ENCODE data around the gene HS3ST6.
"Not testable (repeated sequence)": the region's sequence is repeated elsewhere in the genome, so short reads cannot be mapped to it uniquely, and the experiment has no call there.

Gene HS3ST6

DNA sequence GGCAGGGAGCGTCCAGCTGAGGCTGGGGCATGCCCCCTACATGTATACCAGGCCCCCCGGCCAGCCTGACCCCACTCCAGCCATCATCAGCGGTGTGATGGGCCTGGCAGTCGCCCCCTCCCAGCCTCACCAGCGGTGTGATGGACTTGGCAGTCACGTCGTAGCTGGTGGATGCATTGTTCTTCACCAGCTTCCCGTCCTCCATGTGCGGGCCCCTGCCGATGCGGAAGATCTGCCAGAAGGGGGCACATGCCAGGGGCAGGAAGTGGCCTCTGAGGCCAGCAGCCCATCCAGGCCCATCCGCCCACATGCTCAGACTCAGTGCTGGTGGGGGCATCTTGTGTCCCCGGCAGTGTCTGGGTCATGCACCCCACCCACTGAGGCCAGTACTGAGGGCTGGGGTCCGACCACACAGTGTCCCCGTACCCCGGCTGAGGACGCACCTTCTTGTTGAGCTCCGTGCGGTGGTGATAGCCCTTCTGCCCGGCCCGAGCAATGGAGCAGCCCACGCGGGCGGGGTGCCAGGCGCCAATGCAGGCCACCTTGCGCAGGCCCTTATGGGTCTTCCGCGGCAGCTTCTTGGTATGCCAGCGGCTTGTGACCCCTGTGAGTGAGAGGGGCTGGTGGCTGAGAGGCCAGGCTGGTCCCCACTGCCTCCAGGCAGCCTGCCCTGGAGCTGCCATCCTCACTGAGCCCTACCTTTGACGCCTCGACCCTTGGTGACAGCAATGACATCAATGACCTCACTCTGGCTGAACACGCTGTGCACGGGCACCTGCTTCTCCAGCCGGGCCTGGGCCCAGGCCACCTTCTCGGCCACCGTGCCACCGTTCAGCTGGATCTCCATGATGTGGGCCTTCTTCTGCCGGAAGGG, 28.5 kb upstream of the HS3ST6 start:
- DNase-seq: no peak

DNA sequence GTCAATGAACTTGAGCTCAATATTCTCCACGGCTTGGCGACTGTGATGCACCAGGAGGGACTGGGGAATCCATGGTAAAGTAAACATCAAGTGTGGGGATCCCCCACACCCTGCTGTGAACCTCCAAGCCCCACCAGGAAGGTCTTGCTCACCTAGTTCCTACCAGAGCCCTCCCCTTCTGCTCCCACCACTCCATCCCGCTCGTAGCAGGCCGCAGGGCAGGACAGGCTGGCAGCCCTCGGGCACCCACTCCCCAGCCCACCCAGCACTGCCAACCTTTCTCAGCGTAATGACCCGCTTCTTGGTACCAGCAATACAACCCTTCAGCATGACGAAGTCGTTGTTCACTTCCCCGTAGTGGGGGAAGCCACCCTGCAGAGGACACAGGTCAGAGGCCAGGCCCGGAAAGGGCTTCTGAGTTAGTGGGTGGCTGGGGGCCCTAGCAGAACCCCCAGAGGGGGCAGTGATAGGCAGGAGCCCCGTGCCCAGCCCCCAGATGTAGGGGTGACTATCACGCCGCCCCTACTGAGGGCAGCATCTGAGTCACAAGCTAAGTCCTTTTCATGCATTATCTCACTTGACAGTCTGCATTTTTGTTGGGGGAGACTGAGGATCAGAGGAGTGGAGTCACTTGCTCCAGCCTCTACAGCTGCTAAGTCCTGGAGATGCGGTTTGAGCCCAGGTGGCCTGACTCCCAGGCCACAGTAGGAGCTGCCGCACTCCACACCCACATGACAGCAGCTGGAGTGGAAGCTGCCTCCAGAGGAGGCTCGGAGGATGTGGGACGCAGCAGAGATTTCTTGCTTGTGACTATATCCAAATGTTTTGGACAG, 27.6 kb upstream of the HS3ST6 start:
- DNase-seq: no peak

DNA sequence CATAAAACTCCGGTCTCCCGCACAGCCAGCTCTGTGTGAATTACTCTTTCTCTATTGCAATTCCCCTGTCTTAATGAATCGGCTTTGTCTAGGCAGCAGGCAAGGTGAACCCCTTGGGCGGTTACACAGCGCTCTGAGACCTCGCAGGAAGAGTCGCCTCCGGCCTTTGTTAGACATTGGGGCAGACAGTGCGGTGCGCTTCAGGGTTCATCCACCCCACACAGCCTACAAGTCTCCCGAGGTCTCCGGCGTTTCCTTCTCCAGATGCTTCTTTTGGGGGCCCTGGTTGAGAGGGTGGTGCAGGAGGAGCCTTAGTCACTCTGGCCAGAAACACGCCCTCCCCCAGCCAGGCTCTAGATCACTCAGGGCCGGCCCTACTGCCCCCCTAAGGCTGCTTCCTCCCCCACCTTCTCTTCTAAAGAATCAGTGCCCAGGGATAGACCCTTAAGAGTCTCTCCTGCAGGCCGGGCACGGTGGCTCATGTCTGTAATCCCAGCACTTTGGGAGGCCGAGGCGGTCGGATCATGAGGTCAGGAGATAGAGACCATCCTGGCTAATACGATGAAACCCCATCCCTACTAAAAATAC, 26.5 kb upstream of the HS3ST6 start:
- DNase-seq: no peak

DNA sequence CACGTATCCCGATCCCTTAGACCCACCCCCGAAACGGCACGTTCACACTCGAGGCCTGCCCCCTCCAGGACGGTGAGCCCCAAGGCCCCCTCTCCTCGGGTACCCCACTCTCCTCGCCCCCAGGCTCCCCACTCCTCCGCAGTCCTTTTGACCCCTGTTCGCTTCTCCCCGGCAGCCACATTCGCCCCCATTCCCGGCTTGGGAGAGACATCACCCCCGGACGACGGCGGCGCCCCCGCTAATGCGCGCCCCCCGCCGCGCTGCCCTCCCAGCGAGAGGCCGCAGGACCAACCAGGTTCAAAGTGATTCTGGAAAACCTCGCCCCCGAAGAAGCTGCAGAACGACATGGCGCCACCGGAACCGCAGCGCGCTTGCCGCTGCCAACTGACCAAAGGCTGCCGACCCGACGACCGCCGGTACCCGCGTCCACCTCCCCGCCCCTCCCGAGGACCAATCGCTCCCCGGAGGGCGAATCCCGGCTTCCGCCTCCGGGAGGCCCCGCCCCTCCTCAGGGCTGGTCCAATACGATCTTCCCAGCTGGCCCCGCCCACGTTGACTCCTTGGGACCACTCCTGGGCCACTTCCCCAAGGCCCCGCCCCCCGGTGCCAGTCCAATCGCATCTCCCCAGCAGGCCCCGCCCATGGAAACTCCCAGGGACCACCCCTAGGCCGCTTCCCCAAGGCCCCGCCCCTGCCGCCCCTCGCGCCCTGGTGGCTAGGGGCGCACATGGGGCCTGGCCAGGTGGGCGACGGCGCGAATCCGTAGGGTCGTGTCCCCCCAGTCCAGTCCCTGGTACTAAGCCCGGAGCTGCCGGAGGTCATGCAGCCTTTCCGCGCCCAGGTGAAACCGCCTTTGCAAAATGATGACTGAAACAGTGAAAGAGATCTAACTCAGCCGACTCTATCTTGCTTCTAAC, 24.9 kb upstream of the HS3ST6 start, which contains the start of gene MSRB1:
Gene MSRB1, minus strand, starts transcription at position 390 of the 917 bp plus-strand sequence. Its CDS starts 43 bp downstream, at position 347.
- DNase-seq: peak; percentile 98

DNA sequence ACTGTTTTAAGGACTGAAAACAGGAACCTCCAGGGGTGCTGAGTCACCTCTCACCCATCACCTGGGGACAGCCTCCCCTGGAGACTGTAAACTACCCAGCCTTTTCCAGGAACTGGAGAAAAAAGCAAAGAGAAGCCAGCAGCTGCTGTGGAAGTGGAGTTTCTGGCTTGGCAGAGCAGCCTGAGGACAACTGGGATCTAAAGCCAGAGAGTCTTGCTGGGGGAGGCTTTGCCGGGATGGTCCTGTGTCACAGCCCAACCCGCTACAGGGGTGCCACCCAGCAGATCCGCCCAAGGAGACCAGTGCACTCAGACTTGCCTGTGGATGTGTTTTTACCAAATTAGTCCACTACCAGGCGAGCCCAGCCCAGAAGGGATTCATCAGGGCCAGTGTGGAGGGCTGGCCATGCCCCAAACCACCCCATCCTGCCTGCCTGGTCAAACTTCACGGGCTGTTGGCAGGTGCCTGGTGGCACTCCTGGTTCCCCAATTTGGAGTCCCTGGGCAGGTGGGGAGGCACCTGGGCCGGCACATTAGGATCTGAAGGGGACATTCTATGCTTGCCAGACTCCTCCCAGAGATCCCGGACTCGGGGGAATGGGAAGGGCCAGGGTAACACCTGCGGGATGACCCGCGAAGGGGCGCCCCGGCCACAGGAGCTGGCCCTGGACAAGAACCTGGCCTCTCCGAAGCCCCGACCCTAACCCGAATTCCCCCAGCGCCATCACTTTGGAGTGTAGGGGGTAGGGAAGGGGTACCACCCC, 24.0 kb upstream of the HS3ST6 start:
- no peak for DNase-seq

DNA sequence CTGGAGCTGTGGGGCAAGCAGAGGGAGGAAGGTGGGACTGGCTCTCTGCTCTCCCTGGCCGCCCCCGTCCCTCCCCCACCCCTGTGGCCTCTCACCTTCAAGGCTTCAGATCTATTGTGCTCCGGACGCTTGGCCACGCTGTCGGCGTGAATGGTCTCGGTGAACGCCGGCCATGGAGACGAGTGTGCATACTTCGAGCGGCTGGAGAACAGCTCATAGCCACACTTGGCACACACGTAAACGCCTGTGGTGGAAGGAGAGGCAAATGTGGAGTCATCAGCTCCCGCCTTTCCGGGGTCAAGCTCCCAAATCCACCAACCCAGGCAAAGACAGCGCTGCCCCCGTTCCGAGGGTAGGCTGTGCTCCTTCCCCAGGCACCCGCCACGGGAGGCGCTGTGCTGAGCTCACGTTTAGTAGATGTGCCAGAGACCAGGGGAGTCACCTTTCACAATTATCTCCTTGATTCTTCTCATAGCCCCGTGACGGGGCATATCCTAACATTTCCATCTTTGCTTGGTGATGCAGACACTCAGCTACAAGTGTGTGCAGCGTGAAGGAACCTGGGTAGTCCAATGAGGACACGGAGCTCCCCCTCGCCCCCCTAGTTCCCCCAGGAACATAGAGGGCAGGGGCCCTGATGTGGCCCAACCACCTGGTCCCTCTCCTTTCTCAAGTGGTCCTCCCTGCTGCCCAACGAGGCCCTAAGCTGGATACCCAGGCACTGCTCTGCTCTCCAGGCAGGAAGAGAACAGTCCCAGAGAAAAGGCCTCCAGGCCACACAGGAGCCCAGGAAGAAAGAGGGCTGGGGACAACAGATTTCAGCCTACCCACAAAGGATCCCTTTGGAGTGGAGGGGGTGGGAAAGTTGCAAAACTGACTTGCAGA, 23.2 kb upstream of the HS3ST6 start:
- no peak for DNase-seq

DNA sequence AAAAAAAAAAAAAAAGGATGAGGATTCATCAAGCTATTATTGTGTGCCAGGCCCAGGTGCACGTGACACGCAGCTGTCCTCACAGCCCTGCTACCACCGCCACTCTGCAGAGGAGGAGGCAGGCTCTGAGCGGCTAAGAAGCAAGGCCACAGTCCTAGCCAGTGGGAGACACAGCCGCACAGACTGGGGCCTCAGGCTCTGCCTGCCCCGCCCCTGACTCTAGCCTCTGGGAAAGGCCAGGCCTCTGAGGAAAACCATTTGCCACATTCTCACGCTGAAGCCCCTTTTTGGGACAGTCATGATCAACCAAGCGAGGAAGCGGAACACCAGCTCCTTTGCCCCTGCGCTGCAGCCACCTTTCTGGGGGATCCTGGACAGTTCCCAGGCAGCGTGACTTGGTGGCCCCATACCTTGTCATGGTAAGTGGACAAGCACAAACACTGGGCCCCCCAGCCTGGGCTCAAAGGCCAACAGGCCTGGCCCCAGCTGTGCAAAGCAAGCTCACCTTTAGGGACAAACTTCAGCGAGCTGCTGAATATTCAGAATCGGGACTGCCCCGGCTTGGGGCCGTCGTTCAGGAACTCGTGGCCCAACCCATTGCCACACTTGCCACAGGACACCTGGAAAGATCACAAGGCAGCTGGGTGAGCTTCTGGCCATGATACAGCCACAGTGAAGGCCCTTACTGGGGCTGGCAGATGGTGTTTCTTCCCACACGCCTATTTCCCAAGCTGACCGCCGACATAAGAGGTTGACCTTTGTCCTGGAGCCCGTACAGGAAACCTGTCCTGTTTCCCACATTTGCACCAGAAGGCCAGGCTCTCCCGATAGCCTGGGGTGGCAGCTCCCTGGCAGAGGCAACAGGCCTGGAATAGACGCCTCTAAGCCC, 22.3 kb upstream of the HS3ST6 start:
- DNase-seq: no peak

DNA sequence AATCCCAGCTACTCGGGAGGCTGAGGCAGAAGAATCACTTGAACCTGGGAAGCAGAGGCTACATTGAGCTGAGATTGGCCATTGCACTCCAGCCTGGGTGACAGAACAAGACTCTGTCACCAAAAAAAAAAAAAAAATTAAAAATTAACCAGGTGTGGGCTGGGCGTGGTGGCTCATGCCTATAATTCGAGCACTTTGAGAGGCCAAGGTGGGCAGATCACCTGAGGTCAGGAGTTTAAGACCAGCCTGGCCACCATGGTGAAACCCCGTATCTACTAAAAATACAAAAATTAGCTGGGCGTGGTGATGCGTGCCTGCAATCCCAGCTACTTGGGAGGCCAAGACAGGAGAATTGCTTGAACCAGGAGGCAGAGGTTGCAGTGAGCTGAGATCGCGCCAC, 21.6 kb upstream of the HS3ST6 start:
- DNase-seq: not testable (repeated sequence)

DNA sequence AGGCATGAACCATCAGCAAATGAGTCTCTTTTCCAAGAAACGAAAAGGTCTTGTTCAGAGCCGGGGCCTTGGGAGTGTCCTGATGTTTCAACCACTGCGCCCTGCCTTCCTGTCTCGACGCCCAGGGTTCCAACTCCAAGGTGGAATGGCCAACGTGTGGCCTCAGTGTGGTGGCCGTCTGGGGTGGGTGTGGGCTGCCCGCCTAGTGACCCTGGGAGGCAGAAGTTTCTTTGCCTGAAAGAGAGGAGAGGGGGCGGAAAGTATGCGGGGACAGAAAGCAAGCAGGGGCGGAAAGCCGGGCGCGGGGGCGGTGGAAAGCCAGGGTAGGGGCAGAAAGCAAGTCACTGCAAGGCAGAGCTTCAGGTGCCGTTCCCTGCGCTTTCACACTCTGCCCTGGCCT, 20.7 kb upstream of the HS3ST6 start:
- no peak for DNase-seq

DNA sequence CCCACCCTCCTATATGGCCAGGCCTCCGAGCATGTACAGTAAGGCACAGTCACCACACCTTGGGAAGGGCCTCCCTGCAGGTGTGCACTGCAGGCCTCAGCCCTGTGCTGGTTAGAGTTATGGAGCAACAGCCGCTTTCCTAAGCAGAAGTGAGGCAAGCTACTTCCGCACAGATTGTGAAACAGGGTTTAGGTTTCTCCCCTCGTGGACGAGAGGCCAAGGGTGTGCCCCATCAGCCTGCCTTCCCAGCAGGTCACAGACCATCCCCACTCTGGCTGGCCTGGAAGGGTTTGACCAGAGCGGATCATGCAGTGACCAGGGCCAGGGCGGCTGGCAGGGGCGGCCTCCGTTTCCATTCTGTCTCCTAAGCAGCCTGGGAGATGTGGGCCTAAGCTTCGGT, 20.1 kb upstream of the HS3ST6 start:
- DNase-seq: no peak

DNA sequence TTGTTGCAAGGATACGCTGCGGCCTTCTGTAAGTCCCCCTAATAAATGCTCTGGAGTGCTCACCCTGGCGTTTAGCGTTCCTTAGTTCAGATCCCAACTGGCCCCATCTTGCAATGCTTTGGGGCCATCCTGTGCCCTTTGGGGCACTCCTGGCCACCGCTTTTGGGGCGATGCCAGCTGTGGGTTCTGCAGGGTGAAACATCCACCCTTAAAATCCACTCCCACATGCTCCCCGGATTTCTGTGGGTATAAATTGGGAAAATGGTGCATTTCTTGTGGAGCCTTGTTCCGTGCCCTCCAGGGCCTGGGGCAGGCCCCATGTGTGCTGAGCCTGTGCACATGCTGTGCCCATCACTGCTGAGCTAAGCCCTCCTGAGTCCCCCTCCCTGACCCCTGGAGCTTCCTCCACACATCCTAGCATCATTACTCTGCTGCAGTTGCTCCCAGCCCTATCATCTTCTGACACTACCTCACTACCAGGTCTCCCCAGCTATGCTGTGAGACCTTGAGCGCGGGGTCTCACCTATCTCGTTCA, 18.8 kb upstream of the HS3ST6 start:
- DNase-seq: no peak

DNA sequence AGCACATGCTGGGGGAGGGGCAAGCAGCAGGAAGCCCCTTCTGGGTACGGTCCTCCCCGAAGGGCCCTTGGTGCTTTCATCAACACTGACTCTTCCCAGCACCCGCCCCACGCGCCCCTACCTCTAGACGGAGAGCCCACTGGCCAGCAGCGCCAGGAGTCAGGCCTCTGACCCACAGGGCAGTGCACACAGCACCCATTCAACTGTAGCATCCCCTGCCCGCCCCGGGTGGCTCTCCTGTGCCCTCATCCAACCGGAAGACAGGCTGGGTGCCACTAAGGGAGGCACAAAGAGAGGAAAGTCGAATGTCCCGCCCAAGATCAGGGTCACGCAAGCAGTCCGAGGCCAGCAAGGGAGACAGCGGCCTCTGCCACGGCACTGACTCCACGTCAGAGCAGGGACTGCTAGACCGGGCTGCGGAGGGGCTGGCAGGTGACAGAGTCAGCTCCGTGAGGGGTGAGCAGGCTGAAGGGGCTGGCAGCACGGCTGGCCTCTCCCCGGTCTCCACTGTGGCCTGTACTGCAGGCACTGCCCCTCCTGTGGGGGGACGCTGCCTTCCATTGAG, 15.0 kb upstream of the HS3ST6 start:
- DNase-seq: no peak

DNA sequence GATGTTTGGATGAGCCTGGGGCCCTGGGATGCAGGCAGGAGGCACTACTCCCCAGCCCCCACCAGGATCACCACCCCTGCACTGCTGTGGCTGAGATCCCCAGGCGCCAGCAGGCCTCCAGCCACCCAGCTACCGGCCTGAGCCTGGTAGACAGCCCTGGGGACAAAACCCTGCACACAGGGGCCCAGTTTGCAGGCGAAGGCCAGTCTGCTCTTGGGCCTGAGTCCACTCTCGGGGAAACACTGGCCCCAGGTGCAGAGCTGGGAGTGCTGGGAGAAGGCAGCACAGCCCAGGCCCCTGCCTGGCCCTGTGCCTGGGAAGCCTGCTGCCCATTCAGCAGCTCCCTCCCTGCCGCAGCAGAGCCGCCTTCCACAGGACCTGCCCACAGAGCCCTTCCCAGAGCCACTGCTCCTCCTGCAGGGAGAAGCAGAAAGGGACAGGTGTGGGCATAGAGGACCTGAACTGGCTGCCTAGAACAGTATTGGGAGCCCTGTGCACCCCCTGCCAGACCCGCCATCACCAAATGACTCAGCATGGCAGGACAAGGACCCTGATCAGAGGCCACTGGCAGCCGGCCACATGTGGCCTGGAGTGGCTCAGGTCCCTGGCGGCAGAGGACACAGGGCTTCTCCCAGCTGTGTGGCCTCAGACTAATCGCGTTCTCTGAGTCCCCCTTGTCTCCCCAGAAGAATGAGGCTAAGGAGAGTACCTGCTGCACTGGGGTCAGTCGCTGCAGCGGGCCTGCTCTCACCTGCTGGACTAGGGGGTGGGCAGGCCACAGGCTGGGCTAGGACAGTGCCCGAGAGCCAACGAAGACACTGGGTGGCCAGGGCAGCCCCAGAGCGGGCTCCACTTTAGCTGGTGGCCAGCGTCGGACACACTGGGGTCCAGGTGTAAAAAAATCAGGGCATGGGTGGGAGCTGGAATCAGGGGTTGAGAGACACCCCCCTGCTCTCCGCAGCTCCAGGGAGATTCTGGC, 14.1 kb upstream of the HS3ST6 start:
- DNase-seq: no peak

DNA sequence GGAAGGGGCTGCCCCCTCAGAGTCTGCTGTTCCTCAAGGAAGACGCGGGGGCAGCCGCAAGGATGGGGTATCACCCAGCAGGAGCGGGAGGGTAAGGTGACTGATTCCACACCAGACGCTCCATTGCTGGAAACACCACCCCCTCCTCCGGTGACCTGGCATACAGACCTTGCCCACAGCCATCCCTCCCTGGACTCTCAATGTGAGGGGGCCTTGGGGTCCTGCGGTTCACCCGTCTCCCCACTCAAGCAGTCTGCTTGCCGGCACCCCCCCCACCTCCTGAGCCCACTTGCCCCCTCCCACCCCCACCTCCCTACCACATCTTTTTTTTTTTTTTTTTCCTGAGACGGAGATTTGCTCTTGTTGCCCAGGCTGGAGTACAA, 12.1 kb upstream of the HS3ST6 start:
- no peak for DNase-seq

DNA sequence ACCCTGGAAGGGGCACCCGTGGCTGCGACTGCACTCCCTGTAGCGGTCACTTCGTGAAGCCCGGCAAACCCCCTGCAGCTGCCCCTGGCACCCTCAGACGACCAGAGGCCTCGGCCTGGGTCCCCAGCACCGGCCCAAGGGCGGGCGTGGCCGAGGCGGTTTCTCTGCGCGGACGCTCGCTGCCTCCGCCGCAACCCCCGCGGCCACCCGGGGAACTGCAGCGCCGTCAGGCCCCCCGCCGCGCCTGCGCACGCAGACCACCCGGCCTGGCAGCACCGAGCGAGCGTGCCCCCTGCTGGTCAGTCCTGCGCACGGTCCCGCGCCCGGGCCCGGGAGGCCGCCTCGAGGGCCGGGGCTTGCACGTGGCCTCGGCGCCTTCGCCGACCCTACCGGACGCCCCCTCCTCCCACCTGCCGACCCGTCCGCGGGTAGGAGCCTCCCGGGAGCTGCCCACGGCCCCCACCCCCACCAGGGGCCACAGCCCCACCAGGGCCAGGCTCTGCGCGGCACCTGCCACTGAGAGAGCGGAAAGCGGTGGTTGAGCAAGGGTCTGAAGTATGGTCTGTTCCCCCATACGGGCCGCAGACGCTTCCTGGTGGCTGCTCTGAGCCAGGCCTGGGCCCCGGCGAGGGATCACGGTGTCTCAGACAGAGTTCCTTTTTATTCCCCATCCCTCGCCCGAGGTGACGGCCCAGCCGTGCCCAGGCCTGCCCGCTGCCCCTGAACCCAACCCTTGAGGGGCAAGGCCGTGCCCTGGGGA, 11.5 kb upstream of the HS3ST6 start:
- peak; percentile 89 for DNase-seq

DNA sequence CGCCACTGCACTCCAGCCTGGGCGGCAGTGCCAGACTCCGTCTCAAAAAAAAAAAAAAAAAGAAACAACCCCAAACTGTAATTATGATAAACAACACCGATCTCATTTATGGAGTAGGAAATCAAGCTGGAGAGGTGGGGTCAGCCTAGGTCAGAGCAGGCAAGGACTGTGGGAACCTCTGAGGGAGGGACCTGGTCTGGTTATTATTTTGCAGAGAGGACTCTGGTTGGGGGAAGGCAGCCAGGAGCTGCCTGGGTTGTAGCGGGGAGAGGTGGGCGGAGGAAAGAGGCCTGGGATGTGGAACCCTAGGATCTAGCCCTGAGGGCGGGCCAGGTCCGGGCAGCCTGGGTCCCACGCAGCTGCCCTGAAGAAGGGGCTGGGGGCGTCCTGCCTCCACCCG, 10.9 kb upstream of the HS3ST6 start:
- DNase-seq: no peak

DNA sequence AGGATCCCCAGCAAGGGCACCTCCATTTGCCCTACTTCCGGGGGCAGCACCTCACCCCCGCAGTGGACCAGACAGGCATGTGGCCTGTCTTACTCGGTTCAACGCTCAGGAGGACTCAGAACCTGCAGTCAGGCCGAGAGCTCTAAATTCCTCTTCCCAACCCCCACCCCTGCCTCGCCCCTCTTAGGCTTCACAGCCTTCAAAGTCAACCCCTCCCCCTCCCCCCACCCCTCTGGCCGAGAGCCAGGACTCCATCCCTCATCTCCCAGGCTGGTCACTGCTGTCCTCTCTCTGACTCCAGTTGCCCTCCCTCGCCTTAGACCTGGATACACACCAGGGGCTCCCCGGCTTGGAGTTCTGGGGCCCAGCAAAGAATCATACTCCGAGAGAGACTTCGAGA, 8.1 kb upstream of the HS3ST6 start:
- DNase-seq: no peak

All from effector CD4-positive, alpha-beta T cell (primary cell).